T-helper 2 cell treated with Interferon-gamma antibody and Interleukin-4, amounts not matched to agents 100 ng/mL and 5 ng/mL, for 36 hours (primary cell): ENCODE measurements around the gene NDEL1. TPM values are rescaled to one million over a fixed set of nuclear protein-coding genes. Genes with fewer than 3 reads are reported as not detected.

Experiments used
- intact Hi-C: fragments of 100-400 bp; cut with micrococcal nuclease; formaldehyde crosslinking; loops from one replicate; pipeline ENCODE4 v1.15.1; 2023
- total RNA-seq: library from RNA; stranded (reverse); gene quantifications from 2 replicates; pipeline ENCODE4 v1.2.3, GENCODE V29; 2022

NDEL1 gene
- total RNA-seq, 1 donor from 2014 or later, result 63.7 TPM

DNA sequence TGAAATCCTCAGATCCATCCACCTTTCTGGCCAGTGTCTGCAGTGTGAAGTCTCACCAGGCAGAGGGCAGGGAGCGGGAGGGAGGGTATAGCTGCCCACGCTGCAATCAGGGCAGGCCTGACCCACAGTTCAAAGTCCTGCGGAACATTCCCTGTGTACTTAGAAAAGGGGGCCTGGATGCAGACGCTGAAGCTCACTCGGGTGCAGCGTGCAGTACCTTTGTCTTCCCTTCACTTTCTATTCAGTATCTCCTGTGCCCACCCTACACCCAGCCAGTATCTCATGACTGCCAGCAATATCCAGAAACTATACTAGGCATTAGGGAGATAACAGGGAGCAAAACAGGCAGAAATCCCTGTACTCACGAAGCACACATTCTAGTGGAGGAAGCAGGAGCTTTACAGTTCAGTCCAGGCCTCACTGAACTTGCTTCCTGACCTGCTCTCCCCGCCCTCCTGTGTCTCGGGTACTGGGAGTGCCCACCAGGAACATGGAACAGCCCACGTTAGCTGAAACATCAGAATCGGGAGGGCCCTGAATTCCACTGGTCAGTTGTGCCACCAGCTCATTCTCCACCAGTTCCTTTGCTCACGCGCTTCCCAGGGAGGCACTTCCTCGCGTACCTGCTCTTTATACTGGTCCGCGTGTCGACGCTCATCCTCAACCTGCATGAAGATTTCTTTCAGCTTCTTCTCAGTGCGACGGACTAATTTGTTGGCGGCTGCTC lies 42.2 kb downstream of the NDEL1 start:
- intact Hi-C loops, result no loop called here

DNA sequence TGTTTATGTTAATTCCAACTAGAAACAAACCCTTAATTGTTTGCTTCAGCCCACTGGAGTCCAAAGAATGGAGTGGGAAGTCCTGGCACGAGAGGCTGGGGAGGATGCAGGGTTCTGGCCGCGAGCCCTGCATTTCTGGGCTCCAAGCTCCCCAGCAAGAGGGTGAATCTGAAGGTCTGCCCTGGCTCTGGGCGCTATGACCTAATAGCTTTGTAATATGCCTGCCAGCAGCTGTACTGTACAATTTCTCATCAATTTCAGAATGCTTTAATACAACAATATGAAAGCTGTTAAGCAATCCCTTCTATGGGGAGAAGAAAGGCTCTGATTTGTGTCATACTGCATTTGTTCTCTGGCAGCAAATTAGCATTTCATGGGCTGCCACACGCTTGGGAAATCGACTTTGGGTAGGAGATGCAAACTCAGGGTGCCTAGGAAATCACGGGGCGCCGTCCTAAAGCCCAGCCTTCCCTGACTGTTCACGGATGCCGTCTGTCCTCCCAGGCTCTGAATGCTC lies 43.8 kb downstream of the NDEL1 start:
- intact Hi-C loops, result no loop called here

DNA sequence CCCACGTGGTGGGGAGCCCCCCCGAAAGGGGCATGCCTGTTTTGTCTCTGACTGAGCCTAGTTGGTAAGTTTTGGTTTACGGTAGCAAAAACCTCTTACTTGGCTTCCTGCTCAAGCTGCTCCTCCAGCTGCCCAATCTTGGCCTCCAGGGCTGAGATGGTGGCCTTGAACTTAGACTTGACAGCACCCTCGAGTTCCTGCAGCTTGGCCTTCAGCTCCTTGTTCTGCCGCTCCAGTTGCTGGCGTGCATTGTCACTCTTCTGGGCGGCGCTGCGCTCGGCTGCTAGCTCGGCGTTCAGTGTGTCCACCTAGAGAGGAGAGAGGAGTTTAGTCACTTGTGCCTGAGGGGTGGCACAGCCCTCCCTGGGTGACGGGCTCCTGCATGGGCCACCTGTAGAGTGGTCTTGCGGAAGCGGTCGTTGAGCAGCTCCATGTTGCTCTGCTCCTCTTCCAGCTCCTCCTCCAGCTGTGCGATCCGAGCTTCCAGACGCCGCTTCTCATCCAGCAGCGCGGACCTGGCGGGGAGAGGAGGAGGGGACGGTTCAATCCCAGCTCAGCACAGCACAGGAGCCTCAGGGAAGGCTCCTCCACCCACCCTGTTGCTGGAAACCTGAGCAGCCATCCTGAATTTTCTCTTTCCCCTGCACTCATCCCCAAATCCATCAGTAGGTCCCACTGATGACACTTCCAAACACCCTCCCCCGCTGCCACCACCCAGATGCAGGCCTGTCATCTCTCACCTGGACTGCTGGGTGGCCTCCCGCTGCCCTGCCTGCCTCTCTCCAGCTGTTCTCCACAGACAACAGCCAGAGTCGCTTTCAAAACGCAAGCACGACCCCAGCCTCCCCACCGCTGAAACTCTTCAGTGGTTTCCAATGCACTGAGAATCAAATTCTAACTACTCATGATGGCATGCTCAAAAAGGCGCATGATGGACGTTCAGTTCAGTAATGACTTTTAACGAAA lies 44.6 kb downstream of the NDEL1 start:
- intact Hi-C loops, result no loop called here

DNA sequence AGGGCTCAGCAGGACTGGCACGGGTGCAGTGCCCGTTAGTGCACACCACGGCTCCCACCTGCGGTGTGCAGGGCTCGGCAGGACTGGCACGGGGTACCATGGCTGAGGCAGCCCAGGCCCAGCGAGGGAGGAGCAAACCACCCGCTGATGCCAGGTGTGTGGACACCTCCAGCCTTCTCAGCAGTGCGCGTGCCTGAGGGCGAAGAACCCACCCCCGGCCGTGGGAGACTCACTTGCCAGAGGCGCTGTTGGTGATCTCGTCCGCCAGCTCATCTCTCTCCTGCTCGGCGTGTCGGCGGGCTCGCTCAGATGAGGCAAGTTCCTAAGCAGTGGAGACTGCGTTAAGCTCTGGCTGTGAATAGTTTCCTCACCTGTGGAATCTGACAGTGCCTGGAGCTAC lies 45.4 kb downstream of the NDEL1 start:
- intact Hi-C loops, result no loop called here

DNA sequence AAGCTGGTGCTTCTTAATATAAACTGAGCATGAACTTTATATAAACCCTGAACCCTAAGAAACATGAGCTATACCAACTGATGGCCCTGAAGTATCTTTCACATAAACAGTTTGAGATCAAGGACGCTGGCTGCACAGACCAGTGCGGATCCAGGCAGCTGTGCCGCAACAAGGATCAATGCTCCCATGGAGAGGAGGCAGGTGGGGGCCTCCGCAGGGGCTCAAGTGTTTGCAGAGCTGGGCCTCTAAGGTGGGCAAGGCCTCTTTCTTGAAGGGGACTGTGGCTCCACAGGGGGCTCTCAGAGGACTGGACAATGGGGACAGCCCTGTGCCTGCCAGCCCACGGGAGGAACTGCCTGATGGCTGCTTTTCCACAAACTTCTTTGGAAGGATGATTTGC lies 46.0 kb downstream of the NDEL1 start:
- intact Hi-C loops, result no loop called here

DNA sequence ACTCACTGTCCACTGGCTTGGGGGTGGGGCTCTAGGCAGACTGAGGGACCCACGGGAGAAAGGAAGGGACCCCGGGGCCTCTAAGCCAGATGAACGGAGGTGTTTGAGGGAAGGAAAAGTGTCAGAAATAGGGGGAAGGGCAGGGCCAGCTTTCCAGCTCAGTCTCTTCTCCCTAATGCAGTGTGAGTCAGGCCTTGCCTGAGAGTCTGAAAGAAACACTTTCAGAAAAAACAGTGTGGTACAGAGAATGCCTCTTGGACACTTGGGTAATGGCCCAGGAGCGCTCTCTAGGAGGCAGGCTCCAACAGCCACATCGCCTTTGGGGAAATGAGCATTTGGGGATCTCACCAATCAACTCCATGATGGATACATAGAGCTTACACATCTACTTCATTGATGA lies 46.9 kb downstream of the NDEL1 start:
- intact Hi-C loops, result no loop called here

DNA sequence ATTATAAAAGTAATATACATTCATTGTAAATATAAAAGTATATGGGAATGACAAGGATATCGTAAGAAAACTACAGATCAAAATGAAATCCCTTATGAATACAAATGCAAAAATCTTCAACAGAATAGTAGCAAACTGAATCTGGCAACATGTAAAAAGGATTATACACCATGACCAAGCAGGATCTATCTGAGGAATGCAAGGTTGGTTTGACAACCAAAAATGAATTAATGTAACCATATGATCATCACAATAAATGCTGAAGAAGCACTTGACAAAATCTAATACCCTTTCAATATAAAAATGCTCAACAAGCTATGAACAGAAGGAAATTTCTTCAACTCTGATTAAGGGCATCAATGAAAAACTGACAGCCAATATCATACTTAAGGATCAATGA lies 48.8 kb downstream of the NDEL1 start:
- intact Hi-C loops, result no loop called here

DNA sequence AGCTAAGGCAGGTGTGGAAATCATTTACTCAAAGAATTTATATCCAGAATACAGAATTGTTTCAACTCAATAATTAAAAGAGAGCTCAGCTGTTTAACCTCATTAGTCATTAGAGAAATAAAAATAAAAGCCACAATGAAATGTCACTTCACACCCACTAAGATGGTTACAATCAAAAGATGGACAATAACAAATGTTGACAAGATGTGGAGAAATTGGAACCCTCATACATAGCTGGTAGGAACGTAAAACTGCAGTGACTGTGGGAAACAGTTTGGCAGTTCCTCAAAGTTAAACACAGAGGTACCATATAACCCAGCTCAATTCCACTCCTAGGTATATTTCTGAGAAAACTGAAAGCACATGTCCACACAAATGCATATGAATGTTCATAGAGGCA lies 49.8 kb downstream of the NDEL1 start:
- intact Hi-C loops, result no loop called here

DNA sequence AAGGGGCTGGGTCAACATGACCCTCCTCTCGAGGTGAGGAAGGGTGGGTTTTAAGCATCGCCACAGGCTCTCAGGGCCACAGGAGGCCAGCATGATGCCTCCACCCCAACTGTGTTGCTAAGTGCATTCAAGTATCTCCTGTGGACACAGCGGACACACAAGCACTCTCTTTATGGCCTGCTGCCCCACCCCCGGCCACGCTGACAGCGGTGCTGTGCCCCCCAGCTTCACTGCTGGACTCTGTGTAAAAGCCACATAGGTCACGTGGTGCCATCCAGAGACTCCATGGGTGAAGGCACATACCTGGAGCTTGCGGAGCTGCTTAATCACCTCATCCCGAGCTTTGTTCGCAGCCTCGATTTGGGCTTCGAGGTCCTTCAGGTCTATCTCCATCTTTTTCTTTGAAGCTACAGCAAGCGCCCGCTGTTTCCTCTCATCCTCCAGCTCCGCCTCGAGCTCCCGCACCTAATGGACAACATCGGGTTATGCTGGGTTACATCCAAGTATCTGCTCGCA lies 51.5 kb downstream of the NDEL1 start:
- intact Hi-C loops, result no loop called here

DNA sequence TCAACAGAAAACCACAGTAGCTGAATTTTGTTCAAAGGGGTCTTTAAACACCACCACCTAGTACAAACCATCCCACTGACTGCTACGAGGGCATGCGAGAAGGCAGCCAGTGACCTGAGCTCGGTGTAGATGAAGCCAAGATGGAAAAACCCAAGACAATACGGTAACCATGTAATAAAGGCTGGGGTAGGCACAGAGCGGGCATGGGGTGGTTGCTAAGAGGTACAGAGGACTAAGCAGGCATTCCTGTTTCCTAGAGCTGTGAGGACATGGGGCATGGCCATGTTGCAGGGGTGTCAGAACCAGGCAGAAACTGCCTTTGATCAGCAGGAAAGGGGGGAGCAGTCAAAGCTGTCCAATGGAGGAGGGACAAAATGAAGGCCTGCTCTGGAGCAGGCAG lies 52.1 kb downstream of the NDEL1 start:
- intact Hi-C loops, result no loop called here

DNA sequence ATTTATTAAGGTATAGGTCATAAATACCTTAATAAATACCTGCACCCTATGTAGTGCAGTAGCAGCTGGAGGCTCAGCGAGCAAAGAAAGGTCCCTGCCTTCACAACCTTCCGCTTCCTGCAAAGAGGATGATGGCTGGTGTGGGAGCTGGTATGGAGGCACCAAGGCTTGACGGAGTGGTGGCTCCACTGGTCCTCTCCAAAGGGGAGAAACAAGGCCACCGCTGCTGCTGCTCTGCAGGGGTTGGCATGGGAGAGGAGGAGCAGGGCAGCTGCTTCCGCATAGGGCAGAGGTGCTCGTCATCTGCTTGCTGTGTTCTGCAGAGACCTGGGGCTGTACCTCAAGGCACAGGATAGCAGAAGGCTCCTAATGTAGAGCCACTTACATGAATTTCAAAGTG lies 52.8 kb downstream of the NDEL1 start:
- intact Hi-C loops, result no loop called here

DNA sequence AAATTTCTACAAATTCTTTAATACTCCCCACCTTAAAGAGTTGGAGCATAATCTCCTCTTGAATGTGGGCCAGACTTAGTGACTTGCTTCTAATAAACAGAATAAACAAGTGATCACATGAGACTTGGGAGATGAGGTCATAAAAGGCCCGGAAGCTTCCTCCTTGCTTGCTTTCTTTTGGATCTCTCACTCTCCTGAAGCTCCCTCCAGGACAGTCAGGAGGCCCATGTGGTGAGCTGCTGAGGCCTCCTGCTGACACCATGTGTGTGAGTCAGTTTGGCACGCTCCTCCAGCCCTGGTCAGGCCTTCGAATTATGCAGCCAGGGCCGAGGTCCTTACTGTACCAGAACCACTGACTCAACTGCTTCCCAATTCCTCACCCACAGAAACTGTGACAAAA lies 53.2 kb downstream of the NDEL1 start:
- intact Hi-C loops, result no loop called here

DNA sequence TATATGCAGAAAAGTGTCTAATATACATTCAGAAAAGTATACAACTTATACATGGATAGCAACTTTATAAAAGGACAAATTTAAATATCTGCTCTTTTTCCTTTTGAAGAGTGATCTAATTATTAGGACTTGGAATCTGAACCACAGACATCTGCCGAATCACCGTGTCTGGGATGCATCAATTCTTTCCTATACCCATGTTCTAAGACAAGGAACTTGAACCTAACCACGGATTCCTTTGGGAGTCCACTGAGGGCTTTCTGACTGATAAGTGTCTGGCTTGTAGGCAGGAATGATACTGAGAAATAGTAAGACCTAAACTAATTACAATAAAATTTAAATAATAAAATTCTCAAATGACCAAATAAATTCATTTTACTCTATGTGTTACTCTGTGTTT lies 54.2 kb downstream of the NDEL1 start:
- intact Hi-C loops, result no loop called here

DNA sequence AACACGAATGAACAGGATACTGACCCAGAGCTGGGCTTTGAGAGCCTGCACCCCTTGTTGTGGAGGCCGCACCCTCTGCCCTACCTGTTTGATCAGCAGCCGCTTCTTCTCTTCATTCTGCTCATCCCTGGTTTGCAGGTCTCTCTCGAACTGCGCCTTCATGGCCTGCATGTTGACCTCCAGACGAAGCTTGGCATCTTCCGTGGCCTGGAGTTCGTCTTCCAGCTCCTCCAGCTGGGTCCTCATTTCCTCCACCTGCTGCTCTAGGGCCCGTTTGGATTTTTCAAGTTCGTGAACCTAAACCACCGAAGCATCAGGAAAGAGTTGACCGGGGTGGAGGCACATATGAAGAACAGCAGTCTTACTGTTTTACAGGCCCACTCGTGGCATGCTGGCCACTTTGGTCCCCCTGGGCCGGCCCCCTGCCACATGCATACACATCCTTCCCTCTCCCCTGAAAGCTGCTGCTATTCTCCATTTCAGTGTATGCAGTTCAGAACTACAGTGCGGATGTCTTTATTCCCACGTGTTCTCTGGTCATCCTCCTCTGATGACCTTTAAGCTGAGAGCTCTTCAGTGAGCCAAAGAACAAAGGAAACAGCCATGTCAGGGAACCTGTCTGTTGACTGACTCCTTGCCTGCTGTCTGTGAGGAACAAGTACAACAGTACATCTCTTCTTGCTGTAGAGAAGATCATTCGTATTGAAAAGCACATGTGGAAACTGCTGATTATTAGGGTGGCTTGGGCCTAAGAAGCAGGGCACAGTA lies 54.8 kb downstream of the NDEL1 start:
- intact Hi-C loops, result no loop called here

DNA sequence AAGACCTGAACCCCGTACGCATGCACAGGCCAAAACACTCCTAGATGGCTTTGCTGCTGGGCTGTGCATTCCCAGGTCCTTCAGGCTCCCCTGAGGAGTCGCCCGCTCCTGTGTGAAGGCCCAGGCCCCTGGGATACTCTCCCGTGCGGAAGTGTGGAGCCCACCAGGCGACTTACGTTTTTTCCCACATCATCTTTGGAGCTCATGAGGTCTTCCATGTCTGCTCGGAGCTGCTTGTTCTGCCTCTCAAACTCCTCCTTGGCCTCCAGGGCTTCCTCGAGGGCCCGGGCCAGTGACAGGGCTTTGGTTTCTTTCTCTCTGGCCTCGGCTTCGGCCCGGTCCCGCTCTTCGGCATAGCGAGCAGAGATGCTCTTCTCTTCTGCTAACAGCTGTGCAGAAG lies 56.4 kb downstream of the NDEL1 start:
- intact Hi-C loops, result no loop called here

DNA sequence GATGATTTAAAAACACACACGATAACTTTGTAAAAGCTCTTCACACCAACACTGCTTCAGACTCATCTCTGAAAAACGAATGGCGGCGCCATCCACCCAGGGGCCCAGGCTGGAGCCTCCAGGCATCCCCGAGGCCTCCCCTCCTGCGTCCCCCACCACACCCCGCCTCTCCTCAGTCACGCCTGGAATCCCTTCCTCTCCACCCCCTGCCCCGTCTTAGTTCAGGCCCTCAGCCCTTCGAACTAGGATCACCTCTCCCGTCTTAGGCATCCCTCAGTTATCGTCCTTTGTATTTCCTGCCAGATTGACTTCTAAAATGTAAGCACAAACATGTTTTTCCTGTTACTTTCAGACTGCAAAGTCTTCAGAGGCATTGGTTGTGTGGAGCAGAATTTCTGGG lies 58.3 kb downstream of the NDEL1 start:
- intact Hi-C loops, result no loop called here

DNA sequence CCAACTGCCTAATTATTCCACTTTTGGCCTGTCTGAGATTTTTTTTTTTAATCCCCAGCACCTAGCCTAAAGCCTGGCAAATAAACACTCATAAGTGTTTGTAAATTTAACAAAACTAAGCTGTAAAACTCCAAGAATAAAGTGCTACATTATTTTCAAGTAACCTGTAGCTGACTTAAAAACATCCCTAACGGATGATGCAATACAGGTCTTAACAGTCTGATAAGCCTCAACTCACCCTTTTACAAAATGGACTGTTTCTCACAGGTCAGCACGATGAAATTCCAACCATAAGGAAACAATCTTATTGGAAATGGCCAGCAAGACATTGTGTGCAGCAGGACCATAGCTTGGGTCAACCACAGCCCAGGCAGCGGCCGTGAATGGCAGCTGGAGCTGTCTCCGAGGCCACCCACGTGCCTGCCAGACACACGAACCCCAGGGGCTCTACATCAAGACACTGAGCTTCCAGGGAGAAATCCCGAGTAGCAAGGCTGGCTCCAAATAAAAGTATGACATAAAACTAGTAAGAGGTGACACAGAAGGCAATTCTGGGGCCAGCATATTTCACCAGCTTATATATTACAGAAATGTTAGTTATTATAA lies 58.9 kb downstream of the NDEL1 start:
- intact Hi-C loops, result no loop called here

DNA sequence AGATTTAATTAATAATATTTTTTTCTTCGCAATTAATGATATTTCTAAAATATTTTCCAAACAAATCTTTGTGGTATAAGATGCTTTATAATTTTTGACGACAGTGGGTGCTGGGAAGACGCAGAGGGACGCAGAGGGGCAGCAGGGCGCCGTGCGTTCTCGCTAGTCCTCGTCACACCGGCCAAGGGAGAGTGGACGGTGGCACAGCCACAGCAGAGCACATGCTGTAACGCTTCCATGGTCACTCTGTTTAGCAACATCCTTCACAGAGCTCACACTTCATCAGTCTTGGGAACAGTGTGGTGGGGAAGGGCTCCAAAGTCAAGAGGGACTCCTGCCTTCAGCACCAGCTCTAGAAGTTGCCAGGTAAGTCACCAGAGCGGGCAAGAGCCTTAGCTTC lies 60.4 kb downstream of the NDEL1 start:
- intact Hi-C loops, result no loop called here

DNA sequence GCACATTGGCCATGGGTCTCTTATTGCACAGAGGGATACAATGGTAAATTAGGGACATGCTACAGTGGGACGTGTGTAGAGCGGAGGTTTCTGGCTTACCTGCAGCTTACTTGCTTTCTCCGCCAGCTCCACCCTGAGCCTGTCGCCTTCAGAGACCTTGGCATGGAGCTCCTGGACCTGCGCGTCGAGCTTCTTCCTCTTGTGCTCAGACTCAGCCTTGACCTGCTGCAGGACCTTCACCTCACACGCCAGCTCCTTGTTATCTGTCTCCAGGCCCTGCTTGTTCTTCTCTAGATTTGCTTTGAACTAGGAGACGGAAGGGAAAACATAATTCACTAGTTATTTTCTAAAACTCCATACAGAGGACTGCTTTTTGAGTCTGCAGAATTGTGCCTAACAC lies 63.5 kb downstream of the NDEL1 start:
- intact Hi-C loops, result no loop called here

DNA sequence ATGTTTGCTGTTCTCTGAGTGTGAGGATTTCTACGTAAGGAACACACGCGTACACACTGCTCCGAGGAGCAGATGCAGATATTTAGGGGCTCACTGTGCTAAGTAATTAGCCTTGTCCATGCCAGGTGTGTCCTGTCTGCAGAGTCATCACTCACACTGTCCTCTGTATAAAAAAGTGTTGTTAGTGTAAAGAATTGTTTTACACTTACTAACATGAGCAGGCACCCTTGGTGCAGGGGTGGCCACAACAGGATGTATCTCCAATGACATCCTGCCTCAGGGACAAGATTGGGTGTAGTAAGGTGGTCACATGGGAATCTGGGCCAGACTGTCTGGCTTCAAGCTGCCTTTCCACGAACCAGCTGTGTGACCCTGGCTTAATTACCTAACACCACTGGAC lies 63.9 kb downstream of the NDEL1 start:
- intact Hi-C loops, result no loop called here

DNA sequence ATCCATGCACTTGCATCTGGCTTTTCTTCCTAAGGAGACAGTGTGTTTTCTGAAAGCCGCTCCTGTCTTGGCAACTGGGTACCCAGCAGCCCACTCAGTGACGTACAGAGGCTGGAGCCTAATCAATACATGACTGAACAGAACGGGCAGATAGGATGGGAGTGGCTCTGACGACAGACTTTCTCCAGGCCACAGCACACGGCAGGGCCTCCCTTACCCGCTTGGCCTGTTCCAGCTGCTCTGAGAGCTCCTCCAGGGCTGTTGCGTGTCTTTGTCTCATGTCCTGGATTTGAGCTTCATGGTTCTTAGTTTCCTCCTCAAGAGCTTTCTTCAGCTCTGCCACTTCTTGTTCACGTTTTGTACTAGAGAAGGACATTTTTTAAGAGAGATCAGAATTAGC lies 64.9 kb downstream of the NDEL1 start:
- intact Hi-C loops, result no loop called here
